NCI-H524 treated with DMSO at 0.1 percent for 48 hours (cell line): Measurements from ENCODE around the gene CYBC1.
A peak's percentile ranks its signal among the peaks of the same experiment; 100 is the strongest.

Experiments
- DNase-seq: peaks from one replicate; lab custom pipeline; 2025; lab: John Stamatoyannopoulos, UW

CYBC1 gene

GRCh38 chr17:82408288-82408937, 42.1 kb downstream of the CYBC1 start:
- no peak for DNase-seq

GRCh38 chr17:82407255-82407654, 43.3 kb downstream of the CYBC1 start:
- no peak for DNase-seq

- no peak for DNase-seq
Measured at GRCh38 chr17:82406131-82406671, 44.4 kb downstream of the CYBC1 start.

GRCh38 chr17:82405051-82405450, 45.5 kb downstream of the CYBC1 start:
- no peak for DNase-seq

GRCh38 chr17:82403662-82404660, 46.6 kb downstream of the CYBC1 start:
- no peak for DNase-seq

- DNase-seq: no peak
Measured at GRCh38 chr17:82402865-82403264, 47.7 kb downstream of the CYBC1 start.

GRCh38 chr17:82400830-82401229, 49.7 kb downstream of the CYBC1 start:
- DNase-seq: no peak

- DNase-seq: no peak
Measured at GRCh38 chr17:82400206-82400605, 50.3 kb downstream of the CYBC1 start.

GRCh38 chr17:82399601-82400101, 50.9 kb downstream of the CYBC1 start:
- peak; percentile 30 for DNase-seq

GRCh38 chr17:82399041-82399441, 51.5 kb downstream of the CYBC1 start:
- DNase-seq: no peak

- no peak for DNase-seq
Measured at GRCh38 chr17:82397449-82398335, 52.9 kb downstream of the CYBC1 start.

GRCh38 chr17:82396601-82397435, 53.7 kb downstream of the CYBC1 start:
- DNase-seq: no peak

- DNase-seq: no peak
Measured at GRCh38 chr17:82394278-82394677, 56.3 kb downstream of the CYBC1 start.

GRCh38 chr17:82392941-82393340, 57.6 kb downstream of the CYBC1 start:
- no peak for DNase-seq
